T-helper 22 cell (primary cell): ENCODE data around the gene VPS52.
A peak's percentile ranks its signal among the peaks of the same experiment; 100 is the strongest.
"Not testable (repeated sequence)": the region's sequence is repeated elsewhere in the genome, so short reads cannot be mapped to it uniquely, and the experiment has no call there.

ENCODE experiments used
- DNase-seq: peaks from one replicate; pipeline ENCODE4 v3.0.0-alpha.2; 2020; ENCODE audit warnings: low read depth

Gene VPS52

DNA sequence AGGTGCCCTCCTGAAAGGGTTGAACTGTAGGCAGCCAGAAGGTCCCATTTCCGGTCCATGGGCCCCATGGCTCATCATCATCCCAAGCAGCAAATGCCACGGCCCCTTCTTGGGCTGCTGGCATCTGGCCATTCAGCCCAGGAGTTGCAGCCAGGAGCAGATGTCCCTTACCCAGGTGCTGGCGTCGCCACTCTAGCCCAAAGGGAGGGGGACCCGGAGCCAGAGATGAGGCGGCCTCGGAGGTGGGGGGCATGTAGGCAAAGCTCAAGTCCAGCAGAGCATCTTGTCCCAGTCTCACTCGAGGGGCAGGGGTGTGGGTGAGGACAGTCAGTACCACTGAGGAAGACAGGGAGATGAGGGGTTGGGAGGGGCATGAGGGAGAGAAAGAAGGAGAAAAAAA, 33.4 kb upstream of the VPS52 start:
- DNase-seq: no peak

DNA sequence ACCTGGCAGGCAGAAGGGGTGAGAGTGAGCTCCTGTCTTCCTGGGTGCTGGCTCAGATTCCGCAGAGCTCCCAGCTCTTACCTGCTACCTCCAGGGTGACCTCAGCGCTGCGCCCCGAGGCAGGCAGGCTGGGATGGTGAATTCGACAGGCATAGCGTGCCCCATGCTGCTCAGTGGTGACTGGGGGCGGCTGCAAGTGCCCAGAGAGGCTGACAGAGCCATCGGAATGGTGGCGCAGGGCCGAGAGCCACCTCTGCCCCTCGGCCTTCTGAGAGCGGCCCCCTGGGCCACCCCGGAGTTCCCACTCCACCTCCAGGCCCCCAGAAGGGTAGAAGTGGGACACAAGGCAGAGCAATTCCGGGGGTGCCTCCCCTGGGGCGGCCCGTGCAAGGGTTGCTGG, 32.5 kb upstream of the VPS52 start:
- DNase-seq: no peak

DNA sequence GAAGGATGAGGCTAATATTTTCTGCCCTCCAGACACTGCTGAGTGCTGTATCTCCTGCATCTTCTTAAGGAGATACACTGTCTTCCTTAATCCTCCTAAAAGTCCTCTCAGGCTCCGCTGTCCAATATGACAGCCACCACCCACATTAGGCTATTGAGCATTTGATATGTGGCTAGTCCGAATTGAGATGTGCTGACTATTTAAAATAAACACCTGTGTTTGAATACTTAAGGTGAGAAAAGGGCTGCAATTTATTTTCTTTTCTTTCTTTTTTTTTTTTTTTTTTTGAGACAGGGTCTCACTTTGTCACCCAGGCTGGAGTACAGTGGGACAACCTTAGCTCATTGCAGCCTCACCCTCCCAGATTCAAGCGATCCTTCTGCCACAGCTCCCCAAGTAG, 30.2 kb upstream of the VPS52 start:
- no peak for DNase-seq

DNA sequence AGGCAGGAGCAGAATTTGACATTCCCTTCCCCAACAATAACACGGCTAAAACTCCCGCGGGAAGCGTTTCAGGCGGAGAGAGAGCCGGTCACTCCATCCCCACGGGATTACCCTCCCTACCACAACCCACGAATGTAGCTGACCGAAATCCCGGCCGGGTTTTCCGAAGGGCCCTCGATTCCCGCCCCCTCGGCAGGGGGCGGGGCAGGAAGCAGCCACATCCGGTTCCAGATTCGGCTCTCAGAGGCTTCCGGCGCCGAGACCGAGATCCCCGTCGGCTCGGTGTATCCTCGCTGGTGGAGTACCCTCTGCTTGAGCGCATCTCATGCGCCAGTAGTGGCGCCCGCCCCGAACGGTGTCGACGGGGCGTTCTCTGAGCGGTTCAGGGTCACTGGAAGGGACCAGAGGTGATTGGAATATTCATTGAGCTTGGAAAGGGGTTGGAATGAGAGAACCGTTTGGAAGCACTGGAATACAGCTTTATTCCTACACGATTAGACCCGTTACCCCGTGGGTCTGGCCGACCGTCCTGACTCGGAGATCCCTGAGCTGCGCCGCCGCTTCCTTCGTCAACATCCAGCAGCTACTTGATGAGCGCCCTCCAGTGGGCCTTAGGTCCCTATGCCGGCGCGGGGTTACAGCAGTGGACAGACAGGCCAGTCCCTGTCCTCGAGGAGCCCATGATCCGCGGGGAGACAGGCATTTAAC, 27.7 kb upstream of the VPS52 start:
- DNase-seq: peak; percentile 90

DNA sequence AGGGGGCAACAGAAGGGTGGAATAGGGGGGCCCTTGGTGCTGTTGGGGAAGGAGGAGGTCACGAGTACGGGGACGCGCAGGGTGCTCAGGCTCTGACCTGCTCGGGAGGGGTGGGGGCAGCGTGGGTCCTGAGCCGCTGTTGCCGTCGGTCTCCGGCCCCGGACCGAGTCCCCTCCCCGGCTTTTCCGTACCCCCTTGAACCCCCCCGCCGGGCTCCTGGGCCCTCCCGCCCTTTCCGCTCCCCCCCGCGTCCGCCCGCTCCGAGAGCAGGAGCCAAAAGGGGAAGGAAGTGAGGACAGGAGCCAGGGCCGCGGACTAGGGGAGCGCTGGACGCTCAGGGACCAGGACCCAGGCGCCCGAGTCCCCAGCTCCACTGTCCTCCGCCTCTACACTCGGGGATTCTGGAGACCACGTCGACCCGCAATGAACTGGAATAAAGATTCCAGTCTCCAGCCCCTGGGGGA, 27.1 kb upstream of the VPS52 start, which contains the start of gene RGL2:
TSS of gene RGL2 (minus strand) at position 170 of the 464 bp plus-strand sequence. CDS start 332 bp downstream, outside the sequence.
- peak; percentile 56 for DNase-seq

DNA sequence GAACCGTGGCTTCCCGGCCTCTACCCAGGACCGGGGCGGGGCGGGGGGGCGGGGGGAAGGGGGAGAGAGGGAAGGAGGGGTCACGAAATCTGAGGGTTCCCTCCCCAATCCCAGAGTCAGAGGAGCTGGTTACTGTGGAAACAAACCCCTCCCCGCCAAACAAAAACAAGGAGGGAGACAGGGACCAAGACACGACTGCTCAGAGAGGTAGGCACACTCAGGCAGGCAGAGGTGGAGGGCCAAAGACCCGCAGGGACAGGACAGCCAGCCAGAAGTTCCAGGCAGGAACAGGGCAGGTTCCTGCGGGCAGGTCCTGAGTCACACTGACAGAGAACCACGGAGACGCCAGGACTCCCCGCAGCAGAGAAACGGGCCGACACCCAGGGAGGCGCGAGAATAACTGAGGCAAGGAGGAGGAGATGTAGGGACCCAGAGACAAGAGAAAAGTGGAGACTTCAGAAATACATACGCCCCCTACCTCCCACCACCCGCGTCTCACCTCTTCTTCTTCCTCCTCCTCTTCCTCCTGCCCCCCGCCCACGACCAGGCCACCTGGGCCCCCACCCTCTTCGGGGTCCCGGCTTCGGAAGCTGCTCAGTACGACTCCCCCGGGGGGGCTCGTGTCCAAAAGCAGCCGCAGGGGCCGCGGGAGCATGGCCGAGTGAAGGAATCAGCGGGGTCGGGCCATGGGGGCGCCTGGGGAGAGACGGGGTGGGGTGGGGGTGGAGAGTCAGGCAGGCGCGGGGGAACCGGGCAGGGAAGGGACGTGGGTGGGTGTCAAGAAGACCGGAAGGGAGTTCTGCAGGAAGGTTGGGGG, 26.5 kb upstream of the VPS52 start:
- peak; percentile 61 for DNase-seq

DNA sequence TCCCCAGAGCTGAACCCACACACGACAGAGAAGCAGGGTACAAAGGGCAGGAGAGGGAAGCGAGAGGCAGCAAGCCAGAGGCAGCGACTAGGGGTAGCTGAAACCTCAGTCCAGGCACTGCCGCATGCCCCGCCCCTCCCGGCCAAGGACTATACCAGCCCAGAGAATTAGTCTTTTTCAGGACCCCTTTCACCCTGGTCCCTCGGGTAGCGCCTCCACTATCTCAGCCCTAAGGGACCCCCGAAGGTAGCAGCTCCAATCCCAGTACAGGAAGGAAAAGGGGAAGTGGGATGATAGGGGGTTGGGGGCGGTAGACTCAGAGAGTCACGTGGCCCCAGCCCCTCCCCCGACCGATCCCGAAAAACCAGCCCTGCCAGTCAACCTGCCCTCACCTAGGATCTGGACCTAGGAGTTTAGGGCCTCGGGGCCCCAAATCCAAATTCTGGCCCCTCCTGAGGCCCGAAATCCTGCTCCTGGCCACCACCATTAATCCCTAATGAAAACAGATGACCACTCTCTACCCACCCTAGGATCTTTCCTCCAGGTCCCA, 25.8 kb upstream of the VPS52 start:
- no peak for DNase-seq

DNA sequence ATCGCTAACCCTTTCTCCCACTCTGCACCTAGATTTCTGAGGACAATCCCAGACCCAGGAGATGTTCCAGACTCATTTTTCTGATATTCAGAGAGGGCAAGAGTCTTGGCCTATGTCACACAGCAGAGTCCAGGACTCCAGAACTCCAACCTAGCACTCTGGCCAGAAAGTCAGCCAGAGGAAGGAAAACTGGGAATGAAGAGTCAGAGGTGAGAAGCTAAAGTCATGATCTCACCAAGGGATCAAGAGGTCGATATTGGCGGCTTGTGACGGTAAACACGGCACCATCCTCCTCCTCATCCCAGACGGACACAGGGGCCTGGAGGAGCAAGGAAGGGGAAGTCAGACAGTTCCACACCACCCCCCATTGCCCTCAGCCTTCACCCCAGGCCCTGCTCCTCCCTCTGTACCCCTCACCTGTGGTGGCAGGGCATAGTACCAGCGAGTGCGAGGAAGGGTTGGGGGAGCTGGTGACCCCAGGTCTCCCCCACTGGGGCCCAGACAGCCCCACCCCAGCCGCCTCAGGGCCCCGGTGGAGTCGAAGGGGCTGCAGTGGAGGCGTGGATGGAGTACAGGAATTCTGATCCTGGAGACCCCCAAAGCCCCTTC, 25.2 kb upstream of the VPS52 start:
- DNase-seq: no peak

DNA sequence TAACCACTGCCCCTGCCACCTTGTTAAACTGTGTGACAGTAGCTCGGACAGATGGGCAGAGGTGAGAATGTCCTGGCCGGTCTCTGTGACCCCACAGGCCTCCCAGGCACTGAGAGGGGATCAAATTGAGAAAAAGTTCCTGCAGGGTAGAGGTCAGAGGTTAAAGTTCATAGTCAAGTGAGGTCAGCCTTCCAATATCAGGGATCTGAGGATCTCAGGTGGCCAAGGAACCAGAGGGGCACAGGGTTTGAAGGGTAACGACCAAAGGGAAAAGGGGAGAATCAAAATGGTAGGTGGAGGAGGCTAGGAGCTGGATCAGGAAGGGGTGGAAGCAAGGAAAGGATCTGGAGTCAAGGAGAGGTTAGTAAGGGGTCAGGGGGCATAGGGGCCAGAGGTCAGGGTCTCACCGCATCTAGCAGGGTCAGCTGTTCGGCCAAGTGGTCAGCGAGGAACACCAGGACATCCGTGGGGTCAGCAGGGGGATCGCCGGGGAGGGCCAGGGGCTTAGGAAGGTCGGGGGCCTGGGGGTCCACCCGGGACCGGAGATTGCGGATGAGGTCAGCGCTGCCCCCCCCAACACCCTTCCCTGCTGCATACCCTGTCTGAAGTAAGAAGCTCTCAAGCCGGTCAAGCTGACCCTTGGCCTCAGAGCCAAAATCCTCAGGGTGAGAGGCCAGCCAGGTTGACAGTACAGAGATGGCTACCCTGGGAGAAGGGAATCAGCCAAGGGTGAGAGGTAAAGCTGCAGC, 24.1 kb upstream of the VPS52 start:
- DNase-seq: no peak

DNA sequence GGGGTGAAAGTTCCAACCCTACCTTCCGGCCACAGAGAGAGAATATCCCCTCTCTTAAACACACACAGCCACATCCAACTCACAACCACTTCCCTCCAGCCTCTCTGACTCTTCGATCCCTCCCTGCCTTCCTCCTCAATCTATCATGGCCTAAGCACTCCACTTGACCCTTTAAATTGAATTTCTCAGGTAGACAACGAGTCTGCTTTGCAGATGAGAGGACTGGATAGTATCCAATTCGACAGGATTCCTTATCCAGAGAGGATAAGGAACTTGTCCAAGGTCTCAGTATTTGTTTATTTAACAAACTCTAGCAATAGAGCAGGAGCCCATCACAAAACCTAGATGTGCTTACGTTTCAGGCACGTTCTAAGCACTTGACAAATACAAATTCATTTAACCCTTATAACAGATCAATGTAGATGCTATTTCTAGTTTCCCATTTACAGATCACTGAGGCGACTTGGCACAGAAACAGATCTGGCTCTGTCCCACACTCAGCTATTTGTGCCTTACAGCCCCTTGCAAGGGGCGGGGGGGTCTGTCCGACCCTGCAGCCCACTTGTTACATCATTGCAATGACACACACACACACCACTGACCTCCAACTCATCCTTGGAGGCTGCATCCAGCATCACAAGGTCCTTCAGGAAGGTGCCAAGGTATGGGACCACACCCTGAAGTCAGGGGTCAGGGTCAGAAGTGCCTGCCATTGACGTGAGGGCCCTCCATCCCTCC, 22.6 kb upstream of the VPS52 start:
- DNase-seq: no peak

DNA sequence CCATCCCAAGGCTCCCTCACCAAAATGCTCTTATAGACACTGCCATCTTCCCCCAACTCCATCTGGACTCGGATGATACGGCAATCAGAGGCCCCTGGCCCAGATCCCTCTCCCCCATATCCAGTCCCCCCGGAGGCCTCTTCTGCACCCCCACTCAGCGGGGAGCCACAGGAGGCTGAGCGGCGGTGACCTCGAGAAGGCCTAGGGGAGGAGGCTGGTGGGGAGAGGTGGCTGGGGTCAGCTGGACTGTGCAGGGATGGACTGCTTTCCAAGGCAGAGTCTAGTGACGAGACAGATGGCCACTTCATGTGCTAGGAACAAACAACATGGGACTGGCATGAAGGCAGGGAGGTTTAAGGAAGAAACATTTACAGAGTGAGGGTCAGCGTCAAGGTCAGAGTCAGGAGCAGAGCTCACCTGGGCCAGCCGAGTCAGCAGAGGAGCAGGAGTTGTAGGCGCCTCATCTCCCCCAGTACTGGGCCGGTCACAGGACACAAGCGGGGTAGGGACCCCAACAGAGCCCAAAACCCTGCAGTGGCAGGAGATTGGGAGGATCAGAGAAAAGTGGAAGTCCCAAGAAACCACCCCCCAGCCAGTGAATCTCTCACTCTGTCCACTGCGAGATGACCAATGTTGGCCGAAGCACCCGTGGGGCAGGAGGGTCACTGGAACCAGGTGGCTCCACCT, 21.5 kb upstream of the VPS52 start:
- no peak for DNase-seq

DNA sequence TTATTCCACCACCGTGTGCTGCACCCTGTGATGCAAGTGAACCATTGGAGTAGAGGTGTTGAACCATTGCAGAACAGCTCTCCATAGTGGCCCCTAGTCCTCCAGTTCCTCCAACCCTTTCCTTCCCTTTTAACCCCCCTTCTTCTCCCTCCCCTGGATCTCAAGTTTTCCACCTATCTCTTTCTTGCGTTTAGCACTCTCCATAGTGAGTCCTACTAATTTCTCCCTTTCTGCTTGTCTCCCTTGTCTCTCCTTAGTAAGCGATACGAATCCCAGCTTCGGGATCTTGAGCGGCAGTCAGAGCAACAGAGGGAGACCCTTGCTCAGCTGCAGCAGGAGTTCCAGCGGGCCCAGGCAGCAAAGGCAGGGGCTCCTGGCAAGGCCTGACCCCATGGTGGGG, 18.8 kb upstream of the VPS52 start:
- no peak for DNase-seq

DNA sequence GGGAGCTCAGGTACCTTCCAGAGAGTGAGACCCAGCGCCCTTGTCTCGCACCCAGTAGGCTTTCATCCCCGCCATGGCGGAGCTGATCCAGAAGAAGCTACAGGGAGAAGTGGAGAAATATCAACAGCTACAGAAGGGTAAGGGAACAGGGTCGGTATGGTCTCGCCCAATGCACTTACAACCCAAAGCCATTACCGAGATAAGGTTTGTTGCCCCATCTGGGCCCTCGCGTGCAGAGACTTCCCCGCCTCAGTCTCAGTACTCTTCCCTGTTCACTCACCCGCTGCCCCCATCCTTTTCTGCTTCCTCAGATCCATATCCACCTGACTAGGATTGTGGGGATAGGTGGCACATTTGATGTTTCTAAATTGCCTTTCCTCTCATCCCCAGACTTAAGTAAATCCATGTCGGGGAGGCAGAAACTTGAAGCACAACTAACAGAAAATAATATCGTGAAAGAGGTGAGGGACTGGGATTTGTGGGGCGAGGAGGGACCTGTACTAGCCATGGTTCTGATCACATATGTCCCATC, 18.2 kb upstream of the VPS52 start:
- no peak for DNase-seq

DNA sequence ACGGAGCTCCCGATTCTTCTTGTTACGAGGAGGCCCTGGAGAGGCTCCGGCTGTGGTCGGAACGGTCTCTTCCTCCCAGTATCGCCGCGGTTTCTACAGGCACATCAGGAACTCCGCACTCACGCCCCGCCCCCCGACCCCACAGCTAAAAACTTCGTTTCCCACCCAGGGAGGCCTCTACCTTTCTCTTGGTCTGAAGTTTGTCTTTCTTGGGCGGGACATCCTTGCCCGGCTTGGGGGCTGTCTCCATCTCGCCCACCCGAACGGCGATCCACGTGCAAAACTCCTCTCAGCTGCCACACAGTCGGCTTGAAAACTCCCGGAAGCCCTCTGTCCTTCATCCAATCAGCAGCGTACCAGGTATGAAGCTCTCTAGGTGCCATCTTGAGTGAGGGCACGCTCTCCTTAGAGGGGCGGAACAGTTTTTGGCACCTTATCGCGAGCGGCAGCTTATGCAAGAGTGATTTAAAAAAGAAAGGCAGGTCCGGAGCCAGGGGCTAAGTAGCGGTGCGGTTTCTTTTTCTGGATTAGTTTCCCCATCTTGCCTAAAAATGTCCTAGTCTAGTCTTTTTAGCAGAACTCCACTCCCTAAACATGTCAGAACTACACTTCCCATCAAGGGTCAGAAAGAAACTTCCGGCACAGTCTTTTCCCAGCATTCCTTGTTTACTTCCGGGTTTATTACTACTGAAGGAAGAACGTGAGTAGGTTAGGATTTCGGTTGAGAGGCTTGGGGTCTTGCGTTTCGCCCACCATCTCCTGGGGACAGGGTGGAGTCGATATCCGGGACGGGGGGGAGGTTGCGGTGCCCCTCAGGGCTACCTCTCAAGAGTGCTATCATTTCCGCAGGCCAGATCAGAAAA, 17.5 kb upstream of the VPS52 start, which contains the start of the genes PFDN6 and WDR46:
TSS of gene PFDN6 (plus strand) at position 681 of the 863 bp plus-strand sequence. CDS start 256 bp downstream, outside the sequence.
TSS of gene WDR46 (minus strand) at position 319 of the 863 bp plus-strand sequence. CDS start at position 250, 69 bp downstream.
- peak; percentile 75 for DNase-seq

DNA sequence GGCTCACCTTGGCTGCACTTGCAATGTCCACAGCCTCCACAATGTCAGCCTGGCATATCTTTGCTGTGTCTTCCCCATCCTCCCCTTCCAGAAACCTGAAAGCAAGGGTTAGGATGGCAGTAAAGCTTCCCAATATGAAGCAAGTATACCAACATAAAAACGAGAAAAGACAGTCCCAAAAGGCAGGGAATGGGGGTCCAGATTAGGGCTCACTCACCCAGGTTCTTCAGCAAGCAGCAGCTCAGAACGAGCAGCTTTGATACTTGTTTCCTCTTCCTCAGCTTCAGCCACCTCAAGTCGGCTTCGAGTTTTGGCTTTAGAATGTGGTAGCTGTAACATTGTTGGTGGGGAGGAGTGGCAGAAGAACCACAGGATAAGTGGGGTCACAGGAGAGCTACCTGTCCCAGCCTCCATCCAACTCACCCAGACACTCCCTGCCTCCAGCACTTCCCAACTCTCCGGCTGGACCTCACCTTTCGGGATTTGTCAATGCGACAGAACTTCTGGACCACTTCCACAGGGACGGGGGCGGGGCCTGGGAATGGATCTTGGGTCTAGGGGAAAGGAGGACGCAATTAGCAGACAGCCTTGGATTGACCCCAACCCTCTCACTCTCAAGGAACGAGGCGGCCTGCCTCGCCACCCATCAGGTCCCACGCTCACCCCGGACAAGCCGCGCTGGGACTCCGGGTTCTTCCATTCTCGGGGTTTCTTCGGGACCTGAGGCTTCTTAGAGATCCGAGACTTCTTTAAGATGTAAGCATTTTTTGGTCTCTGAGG, 16.7 kb upstream of the VPS52 start:
- DNase-seq: no peak

DNA sequence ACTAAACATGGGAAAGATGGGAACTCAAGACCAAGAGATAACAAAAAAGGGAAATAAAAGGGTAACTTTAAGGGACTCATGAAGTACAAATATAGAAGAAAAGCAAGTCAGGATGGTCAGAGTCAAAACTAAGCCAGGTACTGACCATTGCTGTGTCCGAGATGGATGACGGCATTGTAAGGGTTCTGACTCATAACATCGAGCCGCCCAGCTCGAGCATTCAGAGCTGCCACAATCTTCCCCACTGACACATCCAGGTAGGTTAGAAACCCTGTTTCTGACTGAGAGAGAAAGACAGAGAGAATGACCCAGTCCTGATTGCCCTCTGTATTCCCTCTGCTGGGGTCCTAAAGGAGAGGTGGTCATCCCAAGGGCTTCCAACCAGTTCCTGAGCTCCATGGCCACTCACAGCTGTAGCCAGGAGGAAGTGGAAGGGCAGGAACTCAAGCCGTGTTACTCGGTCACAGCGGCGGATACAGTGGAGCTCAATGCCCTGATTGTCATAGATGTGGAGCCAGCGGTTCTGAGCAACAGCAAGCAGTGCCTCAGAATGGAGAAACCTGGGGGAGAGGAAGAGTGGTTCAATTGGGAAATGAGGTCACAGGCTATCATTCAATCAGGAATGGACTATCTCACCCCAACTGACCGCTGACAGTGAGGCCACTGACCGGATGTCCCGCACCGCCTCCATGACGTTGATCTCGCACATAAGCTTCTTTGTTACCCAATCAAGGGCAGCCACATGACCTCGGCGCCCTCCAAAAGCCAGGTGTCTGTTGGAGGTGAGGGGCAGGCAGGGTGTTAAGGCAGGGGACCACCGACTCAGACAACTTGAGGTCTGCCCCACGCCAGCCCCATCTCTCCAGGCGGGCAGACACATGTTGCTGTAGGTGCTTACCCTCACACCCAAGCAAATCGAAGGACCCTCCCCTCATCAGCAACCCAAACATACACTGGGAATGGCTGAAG, 15.6 kb upstream of the VPS52 start:
- no peak for DNase-seq

DNA sequence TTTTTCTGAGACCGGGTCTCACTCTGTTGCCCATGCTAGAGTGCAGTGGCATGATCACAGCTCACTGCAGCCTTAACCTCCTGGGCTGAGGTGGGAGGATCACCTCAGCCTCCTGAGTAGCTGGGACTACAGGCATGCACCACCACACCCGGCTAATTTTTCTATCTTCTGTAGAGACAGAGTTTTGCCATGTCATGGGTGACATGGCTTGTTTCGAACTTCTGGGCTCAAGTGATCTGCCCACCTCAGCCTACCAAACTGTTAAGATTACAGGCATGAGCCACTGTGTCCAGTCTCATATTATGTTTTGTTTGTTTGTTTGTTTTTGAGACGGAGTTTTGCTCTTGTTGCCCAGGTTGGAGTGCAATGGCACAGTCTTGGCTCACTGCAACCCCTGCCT, 13.5 kb upstream of the VPS52 start:
- DNase-seq: not testable (repeated sequence)
